AG10803 (cell line): Measurements from ENCODE around the gene PLOD3.

ENCODE experiments used
- DNase-seq: peaks from one replicate; pipeline ENCODE4 v3.0.0; 2010; ENCODE audit warnings: low read depth
- H3K4me3 ChIP-seq: 2 replicates; pipeline ENCODE4 v1.5.1; 2011; ENCODE audit warnings: mild to moderate bottlenecking, low read length, control low read depth
- CTCF ChIP-seq: conservative IDR thresholded peaks from 2 replicates; pipeline ENCODE4 v1.5.1; 2011; ENCODE audit warnings: mild to moderate bottlenecking, low read length, control low read depth, inconsistent platforms

Gene PLOD3

DNA sequence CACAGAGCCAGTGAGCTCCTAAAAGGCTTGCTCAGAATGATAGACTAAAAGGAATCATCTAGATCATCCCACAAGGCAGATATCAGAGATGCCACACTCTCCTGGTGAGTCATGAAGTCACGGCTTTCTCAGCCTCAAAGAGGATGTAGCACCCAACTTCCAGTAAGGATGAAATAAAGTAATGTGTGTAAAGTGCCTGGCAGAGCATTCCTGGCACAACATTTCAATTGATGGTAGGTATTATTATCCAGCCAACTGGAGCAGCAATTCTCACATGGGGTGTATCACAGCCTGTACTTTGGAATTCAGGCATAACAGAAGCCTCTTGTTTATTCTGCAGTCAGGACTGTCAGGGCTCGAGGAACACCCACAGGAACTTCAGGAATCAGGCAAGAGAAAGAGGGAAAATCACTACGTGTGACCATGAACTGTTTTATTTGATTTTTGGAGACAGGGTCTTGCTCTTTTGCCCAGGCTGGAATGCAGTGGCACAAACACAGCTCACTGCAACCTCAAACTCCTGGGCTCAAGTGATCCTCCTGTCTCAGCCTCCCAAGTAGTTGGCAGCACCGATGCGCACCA, 32.0 kb downstream of the PLOD3 start:
- no peak overlapping the region for H3K4me3 ChIP-seq
- peak; percentile 49 for DNase-seq
- no peak for TF ChIP-seq CTCF

DNA sequence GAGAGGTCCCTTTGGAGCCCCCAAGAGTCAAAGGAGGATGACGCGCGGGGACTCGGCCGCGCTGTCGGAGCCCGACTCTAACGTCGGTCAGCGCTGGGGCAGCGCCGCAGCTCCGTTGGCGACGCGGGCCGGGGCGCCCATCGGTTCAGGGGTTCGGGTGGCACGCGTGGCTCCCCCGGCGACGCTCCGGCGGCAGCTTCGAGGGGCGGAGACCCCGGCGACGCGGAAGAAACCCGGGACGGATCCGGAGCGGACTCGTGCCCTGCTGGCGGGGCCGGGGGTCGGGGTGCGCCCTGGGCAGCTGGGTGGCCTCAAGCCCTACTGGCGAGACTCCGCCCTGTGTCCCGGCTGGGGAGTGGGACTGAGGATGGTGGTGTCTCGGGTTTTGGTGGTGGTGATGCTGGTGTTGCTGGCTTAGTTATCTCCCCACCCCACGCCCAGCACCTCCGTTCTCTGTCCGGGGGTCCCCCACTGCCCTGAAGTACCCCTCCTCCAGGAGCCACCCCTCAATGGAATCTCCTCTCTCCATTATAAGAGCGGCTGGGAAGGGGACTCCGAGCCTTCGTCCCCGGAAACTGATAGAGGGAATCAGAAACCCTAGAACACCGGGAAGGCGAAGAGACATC, 37.1 kb downstream of the PLOD3 start, which contains the start of gene NAT16:
Gene NAT16, minus strand, starts transcription at position 164 of the 626 bp plus-strand sequence. CDS start 5,486 bp downstream, outside the sequence.
- TF ChIP-seq CTCF = no peak
- no peak for DNase-seq
- H3K4me3 ChIP-seq = no peak within 1 kb of the TSS

GRCh38 chr7:101179713-101180112, 37.7 kb downstream of the PLOD3 start:
- no peak overlapping the region for H3K4me3 ChIP-seq
- no peak for DNase-seq
- no peak for TF ChIP-seq CTCF

- H3K4me3 ChIP-seq = no peak overlapping the region
- no peak for TF ChIP-seq CTCF
- no peak for DNase-seq
Observed at GRCh38 chr7:101179117-101179516, 38.3 kb downstream of the PLOD3 start.

DNA sequence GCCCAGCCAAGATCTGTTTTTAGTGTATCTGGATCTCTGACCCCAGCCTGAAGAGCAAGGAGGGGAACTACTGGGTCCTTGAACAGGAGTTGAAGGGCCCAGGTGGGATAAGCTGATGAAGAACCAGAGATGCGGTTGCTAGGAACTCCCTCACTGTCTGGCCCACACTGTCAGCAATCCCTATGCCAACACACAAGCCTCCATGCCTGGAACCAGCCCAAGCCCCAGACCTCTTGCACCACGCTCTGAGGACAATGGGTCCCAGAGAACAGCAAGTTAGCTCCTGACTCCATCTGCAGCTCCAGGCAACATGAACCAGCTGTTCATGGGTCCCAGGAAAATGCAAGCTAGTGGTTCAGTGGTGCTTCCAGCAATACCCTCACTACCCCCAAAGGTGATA, 39.7 kb downstream of the PLOD3 start:
- no peak for DNase-seq
- TF ChIP-seq CTCF = no peak
- H3K4me3 ChIP-seq = no peak overlapping the region

DNA sequence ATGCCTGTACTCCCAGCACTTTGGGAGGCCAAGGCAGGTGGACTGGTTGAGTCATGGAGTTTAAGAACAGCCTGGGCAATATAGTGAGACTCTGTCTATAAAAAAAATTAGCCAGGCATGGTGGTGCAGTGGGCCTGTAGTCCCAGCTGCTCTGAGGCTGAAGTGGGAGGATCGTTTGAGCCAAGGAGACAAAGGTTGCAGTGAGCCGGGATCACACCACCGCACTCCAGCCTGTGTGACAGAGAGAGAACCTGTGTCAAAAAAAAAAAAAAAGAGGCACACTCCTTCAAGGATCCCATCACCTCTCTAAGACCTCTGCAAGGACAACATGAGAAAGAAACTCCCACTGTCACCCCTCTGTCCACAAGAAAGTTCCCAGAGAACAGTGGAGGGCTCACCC, 41.7 kb downstream of the PLOD3 start:
- DNase-seq = no peak
- no peak for TF ChIP-seq CTCF
- no peak overlapping the region for H3K4me3 ChIP-seq

GRCh38 chr7:101174322-101174854, 43.0 kb downstream of the PLOD3 start:
- H3K4me3 ChIP-seq = no peak overlapping the region
- TF ChIP-seq CTCF = no peak
- no peak for DNase-seq
